ENCODE data around the gene MGA. TPM values are rescaled to one million over a fixed set of nuclear protein-coding genes. Genes with fewer than 3 reads are reported as not detected.

The MGA gene
- total and polyA plus RNA-seq, 2 experiments from 2014 or later, result 42.6 to 58.9 TPM

DNA sequence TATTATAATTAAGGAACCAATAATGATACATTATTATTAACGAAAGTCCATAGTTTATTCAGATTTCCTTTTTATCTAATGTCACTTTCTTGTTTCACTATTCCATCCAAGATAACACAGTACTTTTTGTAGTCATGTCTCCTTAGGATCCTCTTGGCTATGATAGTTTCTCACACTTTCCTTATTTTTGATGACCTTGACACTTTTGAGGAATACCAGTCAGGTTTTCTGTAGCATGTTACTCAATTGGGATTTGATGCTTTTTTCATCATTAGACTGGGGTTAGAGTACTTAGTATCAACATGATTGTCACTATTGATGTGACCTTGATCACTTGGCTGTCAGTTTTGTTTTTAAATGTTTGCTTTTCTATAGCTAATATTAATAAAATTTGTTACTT is 33.0 kb upstream of the MGA start:
- H3K27me3 Mint-ChIP-seq (ENCODE audit: insufficient read depth, low read depth, poor library complexity), result peaks cover 8% of the 10 kb centered on the region
- Histone ChIP-seq H3F3A (replicated peaks; ENCODE audit: low read depth) (no peaks in the 10 kb centered on the region), H3K4me3 (no peak overlapping the region), H3K36me3 (ENCODE audit: insufficient read depth) (no peaks in the 10 kb centered on the region), H3K27ac (ENCODE audit: low read depth) (no peak overlapping the region), H3K4me2 (no peak overlapping the region), H4K20me1 (replicated peaks; ENCODE audit: insufficient read depth) (no peaks in the 10 kb centered on the region), H3K9me2 (ENCODE audit: insufficient read depth) (no peaks in the 10 kb centered on the region), H3K27me3 (ENCODE audit: insufficient read depth) (peaks cover 8% of the 10 kb centered on the region), H3K4me1 (ENCODE audit: insufficient read depth) (peaks cover 21% of the 10 kb centered on the region), H2AFZ (no peak overlapping the region), H3K79me2 (replicated peaks; ENCODE audit: insufficient read depth) (peaks cover 58% of the 10 kb centered on the region)
- H3K9me3 Mint-ChIP-seq, result peaks cover 6% of the 10 kb centered on the region; the same call in 2 of the 3 replicates
- H3K4me3 Mint-ChIP-seq, result no peak overlapping the region
- H3K36me3 Mint-ChIP-seq (ENCODE audit: low read depth), result peaks cover 2% of the 10 kb centered on the region; the same call in 2 of the 3 replicates
- H3K27ac Mint-ChIP-seq, result no peak overlapping the region
- DNase-seq (ENCODE audit: low spot score), result no peak
- H3K4me1 Mint-ChIP-seq, result peaks cover 27% of the 10 kb centered on the region
- ATAC-seq, result no peak
- TF ChIP-seq ZNF114 (CRISPR knock-in tag; IDR thresholded peaks at IDR 0.05) (no peak), POLR2AphosphoS5 (IDR thresholded peaks at IDR 0.05; ENCODE audit: low read depth) (no peak), CREB1 (CRISPR knock-in tag; IDR thresholded peaks at IDR 0.05; ENCODE audit: low read depth) (no peak), EZH2 (IDR thresholded peaks at IDR 0.05; ENCODE audit: low read depth, unreplicated experiment) (no peak), NANOG (IDR thresholded peaks at IDR 0.05; ENCODE audit: borderline replicate concordance) (no peak), EZH2phosphoT487 (IDR thresholded peaks at IDR 0.05; ENCODE audit: unreplicated experiment) (no peak)

DNA sequence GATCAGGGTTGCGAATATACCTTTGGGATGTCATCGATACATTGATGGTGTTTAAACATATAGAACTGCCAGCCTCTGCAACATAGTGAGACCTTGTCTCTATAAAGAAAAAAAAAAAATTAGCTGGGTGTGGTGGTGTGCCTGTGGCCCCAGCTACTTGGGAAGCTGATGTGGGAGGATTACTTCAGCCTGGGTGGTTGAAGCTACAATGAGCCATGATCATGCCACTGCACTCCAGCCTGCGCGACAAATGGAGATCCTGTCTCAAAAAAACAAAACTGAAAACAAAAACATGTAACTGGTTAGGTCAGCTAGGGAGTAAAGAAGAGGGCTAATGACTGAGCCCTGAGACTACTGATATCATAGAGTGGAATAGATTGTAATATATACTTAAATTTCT is 30.7 kb upstream of the MGA start:
- H3K79me2 ChIP-seq (replicated peaks; ENCODE audit: insufficient read depth), result peaks cover 62% of the 10 kb centered on the region
- H3K27ac ChIP-seq (ENCODE audit: low read depth), result no peak overlapping the region
- no peaks in the 10 kb centered on the region for H4K20me1 ChIP-seq (replicated peaks; ENCODE audit: insufficient read depth)
- H3K4me3 Mint-ChIP-seq, result no peak overlapping the region
- H3K4me2 ChIP-seq, result peak overlapping the region; percentile 27
- no peaks in the 10 kb centered on the region for H3K9me3 Mint-ChIP-seq
- no peak overlapping the region for H3K4me3 ChIP-seq
- no peak overlapping the region for H2AFZ ChIP-seq
- ATAC-seq, result peak; percentile 41
- DNase-seq (ENCODE audit: low spot score), result no peak
- no peaks in the 10 kb centered on the region for H3K36me3 ChIP-seq (ENCODE audit: insufficient read depth)
- H3K4me1 Mint-ChIP-seq, result peaks cover 40% of the 10 kb centered on the region
- H3K27me3 ChIP-seq (ENCODE audit: insufficient read depth), result no peaks in the 10 kb centered on the region
- no peaks in the 10 kb centered on the region for H3F3A ChIP-seq (replicated peaks; ENCODE audit: low read depth)
- peaks cover 36% of the 10 kb centered on the region for H3K4me1 ChIP-seq (ENCODE audit: insufficient read depth)
- H3K27me3 Mint-ChIP-seq (ENCODE audit: insufficient read depth, low read depth, poor library complexity), result peaks cover 7% of the 10 kb centered on the region
- no peak overlapping the region for H3K27ac Mint-ChIP-seq
- no peaks in the 10 kb centered on the region for H3K36me3 Mint-ChIP-seq (ENCODE audit: low read depth)
- no peaks in the 10 kb centered on the region for H3K9me2 ChIP-seq (ENCODE audit: insufficient read depth)
- TF ChIP-seq, protein P1, sequence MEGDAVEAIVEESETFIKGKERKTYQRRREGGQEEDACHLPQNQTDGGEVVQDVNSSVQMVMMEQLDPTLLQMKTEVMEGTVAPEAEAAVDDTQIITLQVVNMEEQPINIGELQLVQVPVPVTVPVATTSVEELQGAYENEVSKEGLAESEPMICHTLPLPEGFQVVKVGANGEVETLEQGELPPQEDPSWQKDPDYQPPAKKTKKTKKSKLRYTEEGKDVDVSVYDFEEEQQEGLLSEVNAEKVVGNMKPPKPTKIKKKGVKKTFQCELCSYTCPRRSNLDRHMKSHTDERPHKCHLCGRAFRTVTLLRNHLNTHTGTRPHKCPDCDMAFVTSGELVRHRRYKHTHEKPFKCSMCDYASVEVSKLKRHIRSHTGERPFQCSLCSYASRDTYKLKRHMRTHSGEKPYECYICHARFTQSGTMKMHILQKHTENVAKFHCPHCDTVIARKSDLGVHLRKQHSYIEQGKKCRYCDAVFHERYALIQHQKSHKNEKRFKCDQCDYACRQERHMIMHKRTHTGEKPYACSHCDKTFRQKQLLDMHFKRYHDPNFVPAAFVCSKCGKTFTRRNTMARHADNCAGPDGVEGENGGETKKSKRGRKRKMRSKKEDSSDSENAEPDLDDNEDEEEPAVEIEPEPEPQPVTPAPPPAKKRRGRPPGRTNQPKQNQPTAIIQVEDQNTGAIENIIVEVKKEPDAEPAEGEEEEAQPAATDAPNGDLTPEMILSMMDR (conservative IDR thresholded peaks at IDR 0.05; ENCODE audit: low read depth in 2 of 2), result no peak
- TF ChIP-seq STAT1 (IDR thresholded peaks at IDR 0.05; ENCODE audit: unreplicated experiment), result no peak
- TF ChIP-seq ZNF114 (CRISPR knock-in tag; IDR thresholded peaks at IDR 0.05), result no peak
- no peak for TF ChIP-seq NANOG (IDR thresholded peaks at IDR 0.05; ENCODE audit: borderline replicate concordance)
- TF ChIP-seq, protein P2, sequence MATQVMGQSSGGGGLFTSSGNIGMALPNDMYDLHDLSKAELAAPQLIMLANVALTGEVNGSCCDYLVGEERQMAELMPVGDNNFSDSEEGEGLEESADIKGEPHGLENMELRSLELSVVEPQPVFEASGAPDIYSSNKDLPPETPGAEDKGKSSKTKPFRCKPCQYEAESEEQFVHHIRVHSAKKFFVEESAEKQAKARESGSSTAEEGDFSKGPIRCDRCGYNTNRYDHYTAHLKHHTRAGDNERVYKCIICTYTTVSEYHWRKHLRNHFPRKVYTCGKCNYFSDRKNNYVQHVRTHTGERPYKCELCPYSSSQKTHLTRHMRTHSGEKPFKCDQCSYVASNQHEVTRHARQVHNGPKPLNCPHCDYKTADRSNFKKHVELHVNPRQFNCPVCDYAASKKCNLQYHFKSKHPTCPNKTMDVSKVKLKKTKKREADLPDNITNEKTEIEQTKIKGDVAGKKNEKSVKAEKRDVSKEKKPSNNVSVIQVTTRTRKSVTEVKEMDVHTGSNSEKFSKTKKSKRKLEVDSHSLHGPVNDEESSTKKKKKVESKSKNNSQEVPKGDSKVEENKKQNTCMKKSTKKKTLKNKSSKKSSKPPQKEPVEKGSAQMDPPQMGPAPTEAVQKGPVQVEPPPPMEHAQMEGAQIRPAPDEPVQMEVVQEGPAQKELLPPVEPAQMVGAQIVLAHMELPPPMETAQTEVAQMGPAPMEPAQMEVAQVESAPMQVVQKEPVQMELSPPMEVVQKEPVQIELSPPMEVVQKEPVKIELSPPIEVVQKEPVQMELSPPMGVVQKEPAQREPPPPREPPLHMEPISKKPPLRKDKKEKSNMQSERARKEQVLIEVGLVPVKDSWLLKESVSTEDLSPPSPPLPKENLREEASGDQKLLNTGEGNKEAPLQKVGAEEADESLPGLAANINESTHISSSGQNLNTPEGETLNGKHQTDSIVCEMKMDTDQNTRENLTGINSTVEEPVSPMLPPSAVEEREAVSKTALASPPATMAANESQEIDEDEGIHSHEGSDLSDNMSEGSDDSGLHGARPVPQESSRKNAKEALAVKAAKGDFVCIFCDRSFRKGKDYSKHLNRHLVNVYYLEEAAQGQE (IDR thresholded peaks at IDR 0.05; ENCODE audit: unreplicated experiment), result no peak
- TF ChIP-seq EZH2phosphoT487 (IDR thresholded peaks at IDR 0.05; ENCODE audit: unreplicated experiment), result no peak
- no peak for TF ChIP-seq JUNB (IDR thresholded peaks at IDR 0.05; ENCODE audit: unreplicated experiment)
- no peak for TF ChIP-seq EZH2 (IDR thresholded peaks at IDR 0.05; ENCODE audit: low read depth, unreplicated experiment)
- no peak for TF ChIP-seq ZNF331 (CRISPR knock-in tag; IDR thresholded peaks at IDR 0.05; ENCODE audit: low read depth)
